HG03432 (cell line): ENCODE measurements around the gene SYT7.

ENCODE experiments used
- ATAC-seq: cut with Tn5 transposase; IDR thresholded peaks from one replicate; pipeline ENCODE4 v1.9.1; 2021; ENCODE audit warnings: mild to moderate bottlenecking, moderate library complexity; ENCODE audit not compliant: unreplicated experiment

SYT7 gene

GRCh38 chr11:61609000-61609979, 28.4 kb upstream of the SYT7 start:
- no peak for ATAC-seq

GRCh38 chr11:61607920-61608599, 27.2 kb upstream of the SYT7 start:
- no peak for ATAC-seq

GRCh38 chr11:61607426-61607825, 26.6 kb upstream of the SYT7 start:
- ATAC-seq, result no peak

- ATAC-seq, result no peak
Measured at GRCh38 chr11:61603667-61604066, 22.8 kb upstream of the SYT7 start.

- no peak for ATAC-seq
Measured at GRCh38 chr11:61602775-61603569, 22.1 kb upstream of the SYT7 start.

- no peak for ATAC-seq
Measured at GRCh38 chr11:61601512-61601911, 20.6 kb upstream of the SYT7 start.

- ATAC-seq, result no peak
Measured at GRCh38 chr11:61599968-61600710, 19.3 kb upstream of the SYT7 start.

GRCh38 chr11:61598886-61599868, 18.3 kb upstream of the SYT7 start:
- ATAC-seq, result no peak

GRCh38 chr11:61598374-61598773, 17.5 kb upstream of the SYT7 start:
- ATAC-seq, result no peak

- ATAC-seq, result no peak
Measured at GRCh38 chr11:61596990-61597389, 16.1 kb upstream of the SYT7 start.

GRCh38 chr11:61596542-61596941, 15.7 kb upstream of the SYT7 start:
- ATAC-seq, result no peak

- no peak for ATAC-seq
Measured at GRCh38 chr11:61594907-61595257, 14.0 kb upstream of the SYT7 start.

- no peak for ATAC-seq
Measured at GRCh38 chr11:61593151-61593550, 12.3 kb upstream of the SYT7 start.

- no peak for ATAC-seq
Measured at GRCh38 chr11:61592176-61592575, 11.3 kb upstream of the SYT7 start.

GRCh38 chr11:61589961-61590360, 9.1 kb upstream of the SYT7 start:
- ATAC-seq, result no peak

- ATAC-seq, result no peak
Measured at GRCh38 chr11:61588728-61589191, 7.9 kb upstream of the SYT7 start.

GRCh38 chr11:61587951-61588727, 7.3 kb upstream of the SYT7 start:
- ATAC-seq, result no peak

- ATAC-seq, result no peak
Measured at GRCh38 chr11:61587541-61587941, 6.7 kb upstream of the SYT7 start.
